SJSA1 (cell line): ENCODE measurements around the gene RANBP10. TPM values are rescaled to one million over a fixed set of nuclear protein-coding genes. Genes with fewer than 3 reads are reported as not detected.
"Not testable (repeated sequence)": the region's sequence is repeated elsewhere in the genome, so short reads cannot be mapped to it uniquely, and the experiment has no call there.

ENCODE experiments used
- DNase-seq, 2 experiments: peaks; one replicate each; pipeline ENCODE4 v3.0.0-alpha.2; 2015 to 2020; ENCODE audit warnings: low spot score in 2 of 2, low read depth in 1 of 2
- H3K27ac ChIP-seq: fragments of 250-450 bp; sonication (Bioruptor Pico); 2 replicates; pipeline ENCODE4 v1.5.1; 2020; ENCODE audit warnings: mild to moderate bottlenecking, moderate library complexity
- H3K27me3 ChIP-seq: fragments of 250-450 bp; sonication (Bioruptor Pico); replicated peaks from 2 replicates; pipeline ENCODE4 v1.5.1; 2020; ENCODE audit warnings: mild to moderate bottlenecking, moderate library complexity
- H3K36me3 ChIP-seq: fragments of 250-450 bp; sonication (Bioruptor Pico); 2 replicates; pipeline ENCODE4 v1.5.1; 2020; ENCODE audit warnings: mild to moderate bottlenecking
- H3K4me1 ChIP-seq: fragments of 250-450 bp; sonication (Bioruptor Pico); replicated peaks from 2 replicates; pipeline ENCODE4 v1.6.1; 2021; ENCODE audit warnings: mild to moderate bottlenecking
- H3K4me3 ChIP-seq: fragments of 250-450 bp; sonication (Bioruptor Pico); 2 replicates; pipeline ENCODE4 v1.5.1; 2020; ENCODE audit warnings: mild to moderate bottlenecking
- H3K9me3 ChIP-seq: fragments of 250-450 bp; sonication (Bioruptor Pico); replicated peaks from 2 replicates; pipeline ENCODE4 v1.5.1; 2020; ENCODE audit warnings: mild to moderate bottlenecking
- total RNA-seq: library from RNA; depleted of rRNA; stranded (reverse); fragments of >200 nt; shearing (Covaris generic); gene quantifications from 2 replicates; pipeline ENCODE4 v1.2.3, GENCODE V29; 2014

RANBP10 gene
- total RNA-seq, 1 experiment from 2014 or later = 3.9 TPM

DNA sequence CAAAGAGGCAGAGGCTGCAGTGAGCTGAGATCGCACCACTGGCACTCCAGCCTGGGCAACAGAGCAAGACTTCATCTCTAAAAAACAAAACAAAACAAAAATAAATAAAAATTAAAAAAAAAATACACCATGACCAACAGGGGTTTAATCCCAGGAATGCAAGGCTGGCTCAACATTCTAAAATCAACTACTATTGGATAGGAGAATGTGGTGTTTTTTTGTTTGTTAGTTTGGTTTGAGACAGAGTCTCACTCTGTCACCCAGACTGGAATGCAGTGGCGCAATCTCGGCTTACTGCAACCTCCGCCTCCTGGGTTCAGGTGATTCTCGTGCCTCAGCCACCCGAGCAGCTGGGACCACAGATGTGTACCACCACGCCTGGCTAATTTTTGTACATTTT is 107.1 kb downstream of the RANBP10 start:
- peaks cover 10% of the 10 kb centered on the region; the same call in 1 of the 2 replicates for H3K36me3 ChIP-seq
- H3K4me3 ChIP-seq = no peak overlapping the region
- no peaks in the 10 kb centered on the region for H3K27me3 ChIP-seq
- H3K4me1 ChIP-seq = no peaks in the 10 kb centered on the region
- no peak overlapping the region for H3K27ac ChIP-seq
- no peak for DNase-seq
- peaks cover 12% of the 10 kb centered on the region for H3K9me3 ChIP-seq

GRCh38 chr16:67697422-67698185 is 108.8 kb downstream of the RANBP10 start:
- peaks cover 10% of the 10 kb centered on the region; the same call in 1 of the 2 replicates for H3K36me3 ChIP-seq
- no peak overlapping the region for H3K4me3 ChIP-seq
- DNase-seq = no peak

DNA sequence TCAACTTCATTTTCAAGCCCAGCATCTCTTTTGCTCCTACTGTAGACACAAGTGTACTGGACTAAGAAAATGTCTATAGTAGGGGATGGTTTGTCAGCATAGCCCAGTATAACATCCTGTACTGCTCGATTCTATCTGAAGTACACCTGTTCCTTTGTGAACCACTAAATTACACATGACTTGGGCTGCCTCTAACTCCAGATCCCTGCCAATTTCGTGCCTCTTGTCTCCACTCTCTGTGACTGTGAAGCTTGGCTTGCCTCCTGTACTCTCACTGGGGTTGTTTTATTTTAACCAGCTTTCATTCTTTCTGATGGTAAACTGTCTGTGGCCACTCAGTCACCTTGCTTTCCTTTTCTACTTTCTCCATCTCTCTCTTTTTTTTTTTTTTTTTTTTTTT is 111.7 kb downstream of the RANBP10 start:
- Histone ChIP-seq H3K36me3 (peaks cover 10% of the 10 kb centered on the region; the same call in 1 of the 2 replicates), H3K4me3 (no peak overlapping the region), H3K27ac (no peak overlapping the region), H3K27me3 (no peaks in the 10 kb centered on the region), H3K4me1 (no peaks in the 10 kb centered on the region), H3K9me3 (peaks cover 7% of the 10 kb centered on the region)
- DNase-seq = no peak

More at GRCh38 chr16:67697422-67698185, 108.8 kb downstream of the RANBP10 start:
- Histone ChIP-seq H3K9me3 (peaks cover 12% of the 10 kb centered on the region), H3K27me3 (no peaks in the 10 kb centered on the region), H3K27ac (no peak overlapping the region), H3K4me1 (no peaks in the 10 kb centered on the region)

DNA sequence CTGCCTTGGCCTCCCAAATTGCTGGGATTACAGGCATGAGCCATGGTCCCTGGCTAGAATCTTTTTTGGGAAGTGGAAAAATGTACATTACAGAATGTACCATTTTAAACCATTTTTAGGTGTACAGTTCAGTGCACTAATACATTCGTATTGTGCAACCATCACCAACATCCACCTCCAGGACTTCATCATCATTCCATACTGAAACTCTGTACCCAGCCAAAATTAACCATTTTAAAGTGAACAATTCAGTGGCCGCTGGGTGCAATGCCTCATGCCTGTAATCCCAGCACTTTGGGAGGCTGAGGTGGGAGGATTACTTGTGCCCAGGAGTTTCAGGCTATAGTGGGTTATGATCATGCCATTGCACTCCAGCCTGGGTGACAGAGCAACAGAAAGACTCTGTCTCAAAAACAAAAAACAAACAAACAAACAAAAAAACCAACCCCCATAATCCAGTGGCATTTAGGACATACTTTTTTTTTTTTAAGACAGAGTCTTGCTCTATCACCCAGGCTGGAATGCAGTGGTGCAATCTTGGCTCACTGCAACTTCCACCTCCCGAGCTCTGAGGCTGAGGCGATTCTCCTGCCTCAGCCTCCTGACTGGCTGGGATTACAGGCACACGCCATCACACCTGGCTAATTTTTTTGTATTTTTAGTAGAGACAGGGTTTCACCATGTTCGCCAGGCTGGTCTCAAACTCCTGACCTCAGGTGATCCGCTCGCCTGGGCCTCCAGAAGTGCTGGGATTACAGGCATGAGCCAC is 112.7 kb downstream of the RANBP10 start:
- H3K4me1 ChIP-seq, H3K36me3 ChIP-seq, H3K4me3 ChIP-seq, H3K9me3 ChIP-seq, DNase-seq, H3K27me3 ChIP-seq, H3K27ac ChIP-seq: not testable (repeated sequence)

- H3K9me3 ChIP-seq = no peaks in the 10 kb centered on the region
- DNase-seq = no peak
- H3K4me1 ChIP-seq = no peaks in the 10 kb centered on the region
- no peaks in the 10 kb centered on the region for H3K27me3 ChIP-seq
- peaks cover 6% of the 10 kb centered on the region for H3K36me3 ChIP-seq
- no peak overlapping the region for H3K4me3 ChIP-seq
- no peak overlapping the region for H3K27ac ChIP-seq
Measured at GRCh38 chr16:67685388-67686112, 120.8 kb downstream of the RANBP10 start.

- Histone ChIP-seq H3K4me1 (no peaks in the 10 kb centered on the region), H3K9me3 (no peaks in the 10 kb centered on the region), H3K36me3 (peaks cover 6% of the 10 kb centered on the region), H3K27ac (no peak overlapping the region), H3K4me3 (no peak overlapping the region), H3K27me3 (no peaks in the 10 kb centered on the region)
- DNase-seq = no peak
Measured at GRCh38 chr16:67683767-67684166, 122.6 kb downstream of the RANBP10 start.

DNA sequence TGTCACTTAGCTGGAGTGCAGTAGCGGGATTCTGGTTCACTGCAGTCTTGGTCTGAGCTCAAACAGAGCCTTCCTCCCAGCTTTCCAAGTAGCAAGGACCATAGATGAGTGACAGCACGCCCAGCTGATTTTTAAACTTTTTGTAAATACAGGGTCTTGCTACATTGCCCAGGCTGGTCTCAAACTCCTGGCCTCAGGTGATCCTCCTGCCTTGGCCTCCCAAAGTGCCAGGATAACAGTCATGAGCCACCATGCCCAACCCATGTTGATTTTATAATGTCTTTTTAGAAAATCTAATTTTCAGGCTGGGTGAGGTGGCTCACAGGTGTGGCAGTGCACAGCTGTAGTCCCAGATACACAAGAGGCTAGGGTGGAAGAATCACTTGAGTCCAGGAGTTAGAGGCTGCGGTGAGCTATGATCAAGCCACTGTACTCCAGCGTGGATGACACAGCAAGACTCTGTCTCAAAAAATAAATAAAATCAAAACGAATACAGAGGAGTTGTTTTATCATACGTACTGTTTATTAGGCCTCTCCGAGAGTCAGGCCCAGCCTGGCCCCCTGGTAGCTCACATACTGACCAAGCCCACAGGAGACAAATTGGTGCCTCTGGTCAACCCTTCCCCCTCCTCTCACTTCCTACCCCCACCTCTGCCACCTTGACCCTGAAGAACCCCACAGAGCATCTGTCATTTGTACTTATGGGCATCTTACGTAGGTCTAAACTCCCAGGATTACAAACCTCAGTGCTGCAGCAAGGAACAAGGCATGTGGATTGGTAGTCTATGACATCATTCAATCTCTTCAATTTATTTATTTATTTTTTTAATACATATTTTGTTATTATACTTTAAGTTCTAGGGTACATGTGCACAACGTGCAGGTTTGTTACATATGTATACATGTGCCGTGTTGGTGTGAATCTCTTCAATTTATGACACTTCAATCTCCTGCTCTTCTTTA is 126.1 kb downstream of the RANBP10 start:
- no peak for DNase-seq
- no peak overlapping the region for H3K27ac ChIP-seq
- H3K27me3 ChIP-seq = no peaks in the 10 kb centered on the region
- no peak overlapping the region for H3K4me3 ChIP-seq
- H3K9me3 ChIP-seq = no peaks in the 10 kb centered on the region
- H3K4me1 ChIP-seq = no peaks in the 10 kb centered on the region
- peaks cover 6% of the 10 kb centered on the region for H3K36me3 ChIP-seq

GRCh38 chr16:67678354-67679023 is 127.9 kb downstream of the RANBP10 start:
- Histone ChIP-seq H3K4me3 (no peak overlapping the region), H3K27ac (no peak overlapping the region), H3K4me1 (no peaks in the 10 kb centered on the region), H3K27me3 (no peaks in the 10 kb centered on the region), H3K36me3 (peaks cover 4% of the 10 kb centered on the region), H3K9me3 (no peaks in the 10 kb centered on the region)
- no peak for DNase-seq

- no peaks in the 10 kb centered on the region for H3K4me1 ChIP-seq
- no peaks in the 10 kb centered on the region for H3K36me3 ChIP-seq
- no peak for DNase-seq
- no peak overlapping the region for H3K27ac ChIP-seq
- no peak overlapping the region for H3K4me3 ChIP-seq
- H3K27me3 ChIP-seq = no peaks in the 10 kb centered on the region
- H3K9me3 ChIP-seq = no peaks in the 10 kb centered on the region
Measured at GRCh38 chr16:67677712-67678111, 128.6 kb downstream of the RANBP10 start.

GRCh38 chr16:67676939-67677338 is 129.4 kb downstream of the RANBP10 start:
- Histone ChIP-seq H3K9me3 (no peaks in the 10 kb centered on the region), H3K4me1 (no peaks in the 10 kb centered on the region), H3K36me3 (no peaks in the 10 kb centered on the region), H3K27me3 (no peaks in the 10 kb centered on the region), H3K4me3 (no peak overlapping the region), H3K27ac (no peak overlapping the region)
- no peak for DNase-seq

- Histone ChIP-seq H3K9me3 (no peaks in the 10 kb centered on the region), H3K4me1 (no peaks in the 10 kb centered on the region), H3K27ac (no peak overlapping the region), H3K27me3 (no peaks in the 10 kb centered on the region), H3K4me3 (no peak overlapping the region), H3K36me3 (no peaks in the 10 kb centered on the region)
- no peak for DNase-seq
Measured at GRCh38 chr16:67676516-67676915, 129.8 kb downstream of the RANBP10 start.

DNA sequence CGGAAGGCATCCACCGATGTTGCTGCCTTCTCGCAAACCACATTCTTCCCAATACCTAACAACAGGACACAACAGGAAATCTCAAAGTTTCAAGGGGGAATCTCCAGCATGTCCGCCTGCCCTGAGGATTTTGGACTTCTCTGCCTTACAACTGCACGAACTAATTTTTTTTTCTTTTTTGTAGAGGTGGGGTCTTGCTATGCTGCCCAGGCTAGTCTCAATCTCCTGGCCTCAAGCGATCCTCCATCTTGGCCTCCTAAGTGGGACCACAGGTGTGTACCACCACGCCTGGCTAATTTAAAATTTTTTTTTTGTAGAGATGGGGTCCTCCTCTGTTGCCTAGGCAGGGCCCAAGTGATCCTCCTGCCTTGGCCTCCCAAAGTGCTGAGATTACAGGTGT is 130.4 kb downstream of the RANBP10 start:
- H3K4me1 ChIP-seq = no peaks in the 10 kb centered on the region
- no peak for DNase-seq
- no peaks in the 10 kb centered on the region for H3K9me3 ChIP-seq
- H3K36me3 ChIP-seq = no peaks in the 10 kb centered on the region
- H3K27ac ChIP-seq = no peak overlapping the region
- no peak overlapping the region for H3K4me3 ChIP-seq
- H3K27me3 ChIP-seq = no peaks in the 10 kb centered on the region

DNA sequence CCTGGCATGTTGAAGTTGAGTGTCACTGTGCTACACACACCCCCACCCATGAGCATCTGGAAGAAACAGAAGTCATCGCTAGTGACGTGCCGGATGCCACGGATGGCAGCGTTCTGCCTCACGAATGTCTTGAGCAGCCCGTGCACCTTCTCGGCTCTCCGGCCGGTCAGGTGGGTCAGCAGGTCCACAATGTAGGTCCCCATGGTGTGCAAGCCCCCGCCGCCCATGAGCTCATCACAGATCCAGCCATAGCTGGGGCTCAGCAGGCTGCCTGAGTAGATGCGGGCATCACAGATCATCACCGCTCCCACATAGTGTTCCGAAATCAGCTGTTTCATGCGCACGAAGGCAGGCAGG is 130.8 kb downstream of the RANBP10 start:
- H3K4me3 ChIP-seq = no peak overlapping the region
- H3K27me3 ChIP-seq = no peaks in the 10 kb centered on the region
- no peaks in the 10 kb centered on the region for H3K4me1 ChIP-seq
- H3K9me3 ChIP-seq = no peaks in the 10 kb centered on the region
- H3K36me3 ChIP-seq = no peaks in the 10 kb centered on the region
- no peak overlapping the region for H3K27ac ChIP-seq
- no peak for DNase-seq
